Measurements from ENCODE around the gene MAP3K12. TPM values are rescaled to one million over a fixed set of nuclear protein-coding genes. Genes with fewer than 3 reads are reported as not detected.

The MAP3K12 gene
- total RNA-seq, 2 experiments from 2014 or later: 7.2 to 13.4 TPM

DNA sequence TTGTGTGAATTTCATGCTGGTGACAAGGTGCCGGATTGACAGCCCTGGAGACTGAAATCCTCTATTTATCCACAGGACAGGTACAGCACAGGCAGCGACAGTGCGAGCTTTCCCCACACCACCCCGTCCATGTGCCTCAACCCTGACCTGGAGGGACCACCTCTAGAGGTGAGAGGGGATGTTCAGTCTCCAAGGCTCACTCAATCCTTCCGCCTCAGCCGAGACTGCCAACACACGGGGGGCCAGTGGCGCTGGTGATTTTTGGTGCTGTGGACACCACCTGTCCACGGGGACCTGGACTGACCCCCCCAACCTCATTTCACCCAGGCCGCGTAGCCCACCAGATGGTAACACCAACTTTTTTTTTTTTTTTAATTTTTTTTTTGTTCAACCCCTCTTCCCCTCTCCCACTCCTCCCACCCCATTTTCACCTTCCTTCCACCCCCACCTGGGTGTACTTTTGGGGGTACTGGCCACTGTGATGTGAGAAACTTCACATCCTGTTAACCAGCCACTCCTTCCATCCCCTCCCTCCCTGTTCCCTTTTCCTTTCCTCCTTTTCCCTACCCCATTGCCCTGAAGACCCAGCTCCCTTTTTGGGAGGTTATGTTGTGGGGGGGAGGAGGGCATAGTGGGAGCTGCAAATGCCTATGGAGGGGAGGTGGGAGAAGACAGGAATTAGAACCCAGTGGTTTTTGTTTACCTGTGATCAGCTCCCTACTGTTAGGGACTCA, 34.4 kb downstream of the MAP3K12 start:
- Histone ChIP-seq H3K4me1 (ENCODE audit: insufficient read depth, low read length, poor library complexity, severe bottlenecking) (peaks cover 16% of the 10 kb centered on the region), H3K4me3 (ENCODE audit: low read depth, low read length, poor library complexity, severe bottlenecking) (no peak overlapping the region), H3K9me3 (ENCODE audit: low read length) (no peaks in the 10 kb centered on the region), H3K4me2 (ENCODE audit: low read length) (no peak overlapping the region), H3K36me3 (ENCODE audit: insufficient read depth, low read length) (peaks cover 100% of the 10 kb centered on the region), H3K79me2 (ENCODE audit: insufficient read depth, low read depth, low read length) (peaks cover 62% of the 10 kb centered on the region), H3K27ac (ENCODE audit: low read depth, low read length, poor library complexity, severe bottlenecking) (no peak overlapping the region), H2AFZ (ENCODE audit: low read length) (no peak overlapping the region), H4K20me1 (ENCODE audit: insufficient read depth, low read length) (peaks cover 55% of the 10 kb centered on the region), H3K9me2 (ENCODE audit: insufficient read depth, low read length) (no peaks in the 10 kb centered on the region)
- intact Hi-C loops (cut with micrococcal nuclease; ENCODE audit: unreplicated experiment): no loop called here
- POLR2A ChIA-PET: interaction anchor here (0.6 to 1.3 kb wide), 4 partner anchors 11 to 51 kb away, joined by 3 to 4 read pairs (median 3); partner anchors contain the start of gene TARBP2
- TF ChIP-seq, protein P1, sequence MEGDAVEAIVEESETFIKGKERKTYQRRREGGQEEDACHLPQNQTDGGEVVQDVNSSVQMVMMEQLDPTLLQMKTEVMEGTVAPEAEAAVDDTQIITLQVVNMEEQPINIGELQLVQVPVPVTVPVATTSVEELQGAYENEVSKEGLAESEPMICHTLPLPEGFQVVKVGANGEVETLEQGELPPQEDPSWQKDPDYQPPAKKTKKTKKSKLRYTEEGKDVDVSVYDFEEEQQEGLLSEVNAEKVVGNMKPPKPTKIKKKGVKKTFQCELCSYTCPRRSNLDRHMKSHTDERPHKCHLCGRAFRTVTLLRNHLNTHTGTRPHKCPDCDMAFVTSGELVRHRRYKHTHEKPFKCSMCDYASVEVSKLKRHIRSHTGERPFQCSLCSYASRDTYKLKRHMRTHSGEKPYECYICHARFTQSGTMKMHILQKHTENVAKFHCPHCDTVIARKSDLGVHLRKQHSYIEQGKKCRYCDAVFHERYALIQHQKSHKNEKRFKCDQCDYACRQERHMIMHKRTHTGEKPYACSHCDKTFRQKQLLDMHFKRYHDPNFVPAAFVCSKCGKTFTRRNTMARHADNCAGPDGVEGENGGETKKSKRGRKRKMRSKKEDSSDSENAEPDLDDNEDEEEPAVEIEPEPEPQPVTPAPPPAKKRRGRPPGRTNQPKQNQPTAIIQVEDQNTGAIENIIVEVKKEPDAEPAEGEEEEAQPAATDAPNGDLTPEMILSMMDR (conservative IDR thresholded peaks at IDR 0.05; ENCODE audit: low read length): no peak
- no peak for TF ChIP-seq EZH2phosphoT487 (IDR thresholded peaks at IDR 0.05; ENCODE audit: borderline replicate concordance, low read depth, low read length)
- CTCF ChIA-PET (ENCODE audit: unreplicated experiment): interaction anchor here (0.5 to 1.1 kb wide), 2 partner anchors 10 to 411 kb away, joined by 4 to 5 read pairs; no protein-coding TSS in a partner anchor
- no TSS peak for BruUV-seq (replicated peaks)
- no peak for DNase-seq (ENCODE audit: low spot score)

DNA sequence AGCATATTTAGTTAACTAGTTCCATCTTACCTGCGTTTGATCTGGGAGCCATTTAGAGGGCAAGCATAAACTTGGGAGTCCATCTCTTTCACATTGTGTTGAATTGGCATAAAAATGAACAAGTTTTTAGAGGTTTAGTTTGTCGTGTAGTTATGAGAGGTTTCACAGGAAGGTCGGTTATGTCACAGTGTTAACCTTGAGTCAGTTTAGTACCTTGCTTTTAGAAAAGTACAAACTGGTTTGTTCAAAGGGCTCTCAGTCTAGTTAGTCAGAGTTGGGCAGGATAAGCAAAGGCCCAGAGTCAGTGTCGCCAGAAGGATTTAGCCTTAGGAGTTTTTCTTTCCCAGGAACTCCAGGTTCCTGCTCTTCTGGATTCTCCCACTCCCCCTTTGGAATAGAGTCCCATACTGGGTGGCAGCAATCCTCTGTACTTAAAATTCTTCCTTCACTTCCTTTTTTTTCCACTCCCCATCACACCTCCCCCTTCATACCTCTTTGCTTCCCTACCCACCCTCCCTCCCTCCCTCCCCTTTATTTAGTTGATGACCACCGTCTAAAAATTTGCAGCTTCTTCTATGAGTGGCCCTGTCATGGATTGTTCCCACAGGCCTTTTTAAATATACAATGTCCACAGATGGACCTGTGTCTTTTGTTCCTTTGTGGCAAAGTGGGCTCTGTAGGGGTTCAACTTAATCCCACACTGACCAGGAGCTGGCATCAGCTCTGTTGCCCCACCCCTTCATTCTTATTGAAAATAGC, 35.3 kb downstream of the MAP3K12 start:
- peaks cover 8% of the 10 kb centered on the region for H3K4me1 ChIP-seq (ENCODE audit: insufficient read depth, low read length, poor library complexity, severe bottlenecking)
- no TSS peak for BruUV-seq (replicated peaks)
- H3K4me2 ChIP-seq (ENCODE audit: low read length): no peak overlapping the region
- no peak for DNase-seq (ENCODE audit: low spot score)
- CTCF ChIA-PET (ENCODE audit: unreplicated experiment): no interaction called here
- POLR2A ChIA-PET: interaction anchor here (0.6 kb wide), 1 partner anchor 52 kb away, joined by 3 read pairs; no protein-coding TSS in a partner anchor
- peaks cover 71% of the 10 kb centered on the region for H3K79me2 ChIP-seq (ENCODE audit: insufficient read depth, low read depth, low read length)
- intact Hi-C loops (cut with micrococcal nuclease; ENCODE audit: unreplicated experiment): no loop called here
- no peaks in the 10 kb centered on the region for H3K9me2 ChIP-seq (ENCODE audit: insufficient read depth, low read length)
- no peak overlapping the region for H3K4me3 ChIP-seq (ENCODE audit: low read depth, low read length, poor library complexity, severe bottlenecking)
- H3K9me3 ChIP-seq (ENCODE audit: low read length): no peaks in the 10 kb centered on the region
- no peak overlapping the region for H3K27ac ChIP-seq (ENCODE audit: low read depth, low read length, poor library complexity, severe bottlenecking)
- no peak for TF ChIP-seq EZH2phosphoT487 (IDR thresholded peaks at IDR 0.05; ENCODE audit: borderline replicate concordance, low read depth, low read length)
- TF ChIP-seq, protein P1 (conservative IDR thresholded peaks at IDR 0.05; ENCODE audit: low read length): no peak
- no peak overlapping the region for H2AFZ ChIP-seq (ENCODE audit: low read length)
- H4K20me1 ChIP-seq (ENCODE audit: insufficient read depth, low read length): peaks cover 58% of the 10 kb centered on the region
- H3K36me3 ChIP-seq (ENCODE audit: insufficient read depth, low read length): peaks cover 100% of the 10 kb centered on the region
